Measurements from ENCODE around the gene RADX. TPM values are rescaled to one million over a fixed set of nuclear protein-coding genes. Genes with fewer than 3 reads are reported as not detected.

RADX gene
- total and polyA plus RNA-seq, 2 donors (not counting 1 experiment from before 2014, with no cell fraction given), result 0.37 to 1.7 TPM

GRCh38 chrX:106716004-106716403 is 104.2 kb downstream of the RADX start:
- no peaks in the 10 kb centered on the region for H3K79me2 ChIP-seq (ENCODE audit: control insufficient read depth, insufficient read depth, low read length)

DNA sequence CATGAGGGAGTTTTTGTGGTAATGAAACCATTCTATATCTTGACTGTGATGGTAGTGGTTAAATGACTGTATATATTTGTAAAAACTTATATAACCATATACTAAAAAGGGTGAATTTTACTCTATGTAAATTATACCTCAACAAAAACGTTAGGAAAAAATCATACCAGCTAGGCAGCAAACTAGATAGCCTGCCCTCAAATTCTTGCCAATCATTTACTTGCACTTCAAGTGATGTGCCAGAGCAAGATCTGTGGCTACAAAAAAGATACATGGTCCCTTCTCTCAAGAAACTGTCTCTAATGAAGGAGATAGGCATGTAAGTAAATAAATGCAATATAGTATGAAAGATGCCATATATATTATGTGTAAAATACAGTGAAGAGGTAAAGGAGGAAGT is 104.7 kb downstream of the RADX start:
- no peak for TF ChIP-seq EZH2 (IDR thresholded peaks at IDR 0.05; ENCODE audit: low read length, missing control alignments)
- TF ChIP-seq, protein P1, sequence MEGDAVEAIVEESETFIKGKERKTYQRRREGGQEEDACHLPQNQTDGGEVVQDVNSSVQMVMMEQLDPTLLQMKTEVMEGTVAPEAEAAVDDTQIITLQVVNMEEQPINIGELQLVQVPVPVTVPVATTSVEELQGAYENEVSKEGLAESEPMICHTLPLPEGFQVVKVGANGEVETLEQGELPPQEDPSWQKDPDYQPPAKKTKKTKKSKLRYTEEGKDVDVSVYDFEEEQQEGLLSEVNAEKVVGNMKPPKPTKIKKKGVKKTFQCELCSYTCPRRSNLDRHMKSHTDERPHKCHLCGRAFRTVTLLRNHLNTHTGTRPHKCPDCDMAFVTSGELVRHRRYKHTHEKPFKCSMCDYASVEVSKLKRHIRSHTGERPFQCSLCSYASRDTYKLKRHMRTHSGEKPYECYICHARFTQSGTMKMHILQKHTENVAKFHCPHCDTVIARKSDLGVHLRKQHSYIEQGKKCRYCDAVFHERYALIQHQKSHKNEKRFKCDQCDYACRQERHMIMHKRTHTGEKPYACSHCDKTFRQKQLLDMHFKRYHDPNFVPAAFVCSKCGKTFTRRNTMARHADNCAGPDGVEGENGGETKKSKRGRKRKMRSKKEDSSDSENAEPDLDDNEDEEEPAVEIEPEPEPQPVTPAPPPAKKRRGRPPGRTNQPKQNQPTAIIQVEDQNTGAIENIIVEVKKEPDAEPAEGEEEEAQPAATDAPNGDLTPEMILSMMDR (conservative IDR thresholded peaks at IDR 0.05 in 1 of 2, IDR thresholded peaks at IDR 0.05 in 1 of 2; ENCODE audit: low read depth in 1 of 2, low read length in 2 of 2), result no peak
- Histone ChIP-seq H3K27me3 (ENCODE audit: control insufficient read depth, insufficient read depth, low read length) (no peaks in the 10 kb centered on the region), H3K27ac (ENCODE audit: insufficient read depth, low read length) (no peak overlapping the region), H3K9ac (ENCODE audit: insufficient read depth, low read length) (no peak overlapping the region), H3K9me3 (ENCODE audit: control insufficient read depth, insufficient read depth, low read depth, low read length) (no peaks in the 10 kb centered on the region), H4K20me1 (ENCODE audit: control insufficient read depth, extremely low read depth, insufficient read depth, low read length) (no peaks in the 10 kb centered on the region), H3K79me2 (ENCODE audit: control insufficient read depth, insufficient read depth, low read length) (no peaks in the 10 kb centered on the region), H3K36me3 (ENCODE audit: control insufficient read depth, insufficient read depth, low read length) (no peaks in the 10 kb centered on the region), H3K4me2 (ENCODE audit: extremely low read depth, insufficient read depth, low read length) (no peak overlapping the region), H3K4me3 (replicated peaks in 1 of 4; ENCODE audit: control extremely low read depth in 1 of 4, insufficient read depth in 1 of 4, low read depth in 3 of 4, low read length in 4 of 4) (no peak overlapping the region), H2AFZ (ENCODE audit: low read length) (no peak overlapping the region), H3K4me1 (ENCODE audit: control insufficient read depth, extremely low read depth, insufficient read depth, low read length) (no peaks in the 10 kb centered on the region)
- no peak for DNase-seq (ENCODE audit: low read depth in 2 of 2)

More at GRCh38 chrX:106716004-106716403, 104.2 kb downstream of the RADX start:
- Histone ChIP-seq H4K20me1 (ENCODE audit: control insufficient read depth, extremely low read depth, insufficient read depth, low read length) (no peaks in the 10 kb centered on the region), H3K27me3 (ENCODE audit: control insufficient read depth, insufficient read depth, low read length) (no peaks in the 10 kb centered on the region), H3K9me3 (ENCODE audit: control insufficient read depth, insufficient read depth, low read depth, low read length) (no peaks in the 10 kb centered on the region), H3K4me3 (replicated peaks in 1 of 4; ENCODE audit: control extremely low read depth in 1 of 4, insufficient read depth in 1 of 4, low read depth in 3 of 4, low read length in 4 of 4) (no peak overlapping the region), H3K9ac (ENCODE audit: insufficient read depth, low read length) (no peak overlapping the region), H3K4me1 (ENCODE audit: control insufficient read depth, extremely low read depth, insufficient read depth, low read length) (no peaks in the 10 kb centered on the region), H3K36me3 (ENCODE audit: control insufficient read depth, insufficient read depth, low read length) (no peaks in the 10 kb centered on the region), H3K4me2 (ENCODE audit: extremely low read depth, insufficient read depth, low read length) (no peak overlapping the region), H2AFZ (ENCODE audit: low read length) (no peak overlapping the region), H3K27ac (ENCODE audit: insufficient read depth, low read length) (no peak overlapping the region)
- no peak for DNase-seq (ENCODE audit: low read depth in 2 of 2)
- TF ChIP-seq, protein P1 (conservative IDR thresholded peaks at IDR 0.05 in 1 of 2, IDR thresholded peaks at IDR 0.05 in 1 of 2; ENCODE audit: low read depth in 1 of 2, low read length in 2 of 2), result no peak
- TF ChIP-seq EZH2 (IDR thresholded peaks at IDR 0.05; ENCODE audit: low read length, missing control alignments), result no peak

- no peak overlapping the region for H3K27ac ChIP-seq (ENCODE audit: insufficient read depth, low read length)
- H3K9ac ChIP-seq (ENCODE audit: insufficient read depth, low read length), result no peak overlapping the region
- no peaks in the 10 kb centered on the region for H3K4me1 ChIP-seq (ENCODE audit: control insufficient read depth, extremely low read depth, insufficient read depth, low read length)
- no peaks in the 10 kb centered on the region for H4K20me1 ChIP-seq (ENCODE audit: control insufficient read depth, extremely low read depth, insufficient read depth, low read length)
- no peaks in the 10 kb centered on the region for H3K9me3 ChIP-seq (ENCODE audit: control insufficient read depth, insufficient read depth, low read depth, low read length)
- no peaks in the 10 kb centered on the region for H3K27me3 ChIP-seq (ENCODE audit: control insufficient read depth, insufficient read depth, low read length)
- DNase-seq (ENCODE audit: low read depth in 2 of 2), result no peak
- TF ChIP-seq, protein P1 (conservative IDR thresholded peaks at IDR 0.05 in 1 of 2, IDR thresholded peaks at IDR 0.05 in 1 of 2; ENCODE audit: low read depth in 1 of 2, low read length in 2 of 2), result no peak
- no peak for TF ChIP-seq EZH2 (IDR thresholded peaks at IDR 0.05; ENCODE audit: low read length, missing control alignments)
- no peak overlapping the region for H2AFZ ChIP-seq (ENCODE audit: low read length)
- no peaks in the 10 kb centered on the region for H3K79me2 ChIP-seq (ENCODE audit: control insufficient read depth, insufficient read depth, low read length)
- H3K4me3 ChIP-seq (replicated peaks in 1 of 4; ENCODE audit: control extremely low read depth in 1 of 4, insufficient read depth in 1 of 4, low read depth in 3 of 4, low read length in 4 of 4), result no peak overlapping the region
- no peaks in the 10 kb centered on the region for H3K36me3 ChIP-seq (ENCODE audit: control insufficient read depth, insufficient read depth, low read length)
- no peak overlapping the region for H3K4me2 ChIP-seq (ENCODE audit: extremely low read depth, insufficient read depth, low read length)
Observed at GRCh38 chrX:106718709-106719108, 106.9 kb downstream of the RADX start.
